Thoracic aorta (tissue), 2 donors: ENCODE data around the gene OLFML3. TPM values are rescaled to one million over a fixed set of nuclear protein-coding genes. Genes with fewer than 3 reads are reported as not detected.
A peak's percentile ranks its signal among the peaks of the same experiment; 100 is the strongest.

ENCODE experiments used
- ATAC-seq: fragments of 150-250 bp; one replicate; pipeline ENCODE4 v1.8.0; 2017; ENCODE audit warnings: low read depth; ENCODE audit not compliant: insufficient number of reproducible peaks, low FRiP score
- DNase-seq: peaks from one replicate; pipeline ENCODE4 v3.0.0-alpha.2; 2020; ENCODE audit warnings: low spot score
- H3K27ac ChIP-seq, 2 donors: fragments of 200-600 bp; sonication (generic); 1 replicate in 1 of 2; 2 replicates in 1 of 2; pipeline ENCODE4 v1.5.1; 2016; ENCODE audit warnings: mild to moderate bottlenecking in 2 of 2, moderate library complexity in 2 of 2
- H3K27me3 ChIP-seq: fragments of 200-600 bp; sonication (generic); replicated peaks from 2 replicates; pipeline ENCODE4 v1.6.0; 2016; ENCODE audit warnings: mild to moderate bottlenecking; ENCODE audit not compliant: insufficient read depth
- H3K36me3 ChIP-seq: fragments of 200-600 bp; sonication (generic); one replicate; pipeline ENCODE4 v1.5.1; 2016
- H3K4me1 ChIP-seq, 2 donors: fragments of 200-600 bp; sonication (generic); 1 replicate in 1 of 2; 2 replicates in 1 of 2; pipeline versions ENCODE4 v1.5.1 to v1.6.0; 2016; ENCODE audit warnings: low read depth in 2 of 2, mild to moderate bottlenecking in 1 of 2; ENCODE audit not compliant: control insufficient read depth in 1 of 2
- H3K4me3 ChIP-seq: fragments of 200-600 bp; sonication (generic); 2 replicates; pipeline ENCODE4 v1.5.1; 2016; ENCODE audit warnings: mild to moderate bottlenecking
- H3K9me3 ChIP-seq: fragments of 200-600 bp; sonication (generic); 2 replicates; pipeline ENCODE4 v1.5.1; 2016
- total RNA-seq, 2 donors: library from RNA; depleted of rRNA; stranded (reverse); fragments of >200 nt; gene quantifications; one replicate each; pipeline versions ENCODE4 v1.1.0 to v1.2.3, GENCODE V29; 2016
- TF ChIP-seq, protein P1 (sequence below): fragments of 200-600 bp; sonication (generic); IDR thresholded peaks from one replicate; pipeline ENCODE4 v1.5.1; 2019; ENCODE audit warnings: antibody characterized with exemption

Gene OLFML3
- total RNA-seq = 10 to 100 TPM; 56.0 to 63.9 TPM

DNA sequence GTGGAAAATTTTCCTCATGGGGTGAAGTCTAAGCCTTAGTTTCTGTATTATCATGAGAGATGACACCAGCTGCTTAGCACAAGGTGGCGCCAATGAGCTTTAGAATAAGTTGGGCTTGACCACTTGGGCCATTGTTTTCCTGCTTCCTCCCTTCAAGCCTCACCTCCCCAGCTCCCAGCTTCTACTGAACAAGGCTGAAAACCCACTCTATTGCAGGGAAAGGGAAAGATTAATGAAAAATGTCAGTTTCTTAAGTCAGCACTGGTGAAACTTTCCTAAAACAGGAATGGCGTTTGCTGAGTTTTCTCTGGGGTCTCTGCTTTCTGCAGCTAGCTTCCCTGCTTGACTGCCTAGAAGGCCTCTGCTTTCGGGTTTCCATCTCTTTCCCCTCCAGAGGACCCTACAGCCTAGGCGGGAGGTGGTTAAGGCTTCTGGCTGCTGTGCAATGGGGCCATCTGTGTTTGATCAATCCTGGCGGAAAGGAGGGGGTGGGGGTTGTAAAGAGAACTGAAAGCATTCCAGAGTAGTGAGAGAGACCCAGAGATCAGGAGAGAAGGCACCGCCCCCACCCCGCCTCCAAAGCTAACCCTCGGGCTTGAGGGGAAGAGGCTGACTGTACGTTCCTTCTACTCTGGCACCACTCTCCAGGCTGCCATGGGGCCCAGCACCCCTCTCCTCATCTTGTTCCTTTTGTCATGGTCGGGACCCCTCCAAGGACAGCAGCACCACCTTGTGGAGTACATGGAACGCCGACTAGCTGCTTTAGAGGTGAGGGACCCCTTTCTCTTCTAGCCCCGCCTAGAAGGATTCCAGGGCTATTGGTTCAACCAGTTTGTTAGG lies at the start of gene OLFML3:
Gene OLFML3, plus strand, starts transcription at position 612 of the 840 bp plus-strand sequence. Its CDS starts 43 bp downstream, at position 655.
- ATAC-seq (peak; percentile 71), DNase-seq (peak; percentile 64)
- peaks cover 14 to 74% of the 10 kb centered on the region in 2 donors for H3K4me1 ChIP-seq

DNA sequence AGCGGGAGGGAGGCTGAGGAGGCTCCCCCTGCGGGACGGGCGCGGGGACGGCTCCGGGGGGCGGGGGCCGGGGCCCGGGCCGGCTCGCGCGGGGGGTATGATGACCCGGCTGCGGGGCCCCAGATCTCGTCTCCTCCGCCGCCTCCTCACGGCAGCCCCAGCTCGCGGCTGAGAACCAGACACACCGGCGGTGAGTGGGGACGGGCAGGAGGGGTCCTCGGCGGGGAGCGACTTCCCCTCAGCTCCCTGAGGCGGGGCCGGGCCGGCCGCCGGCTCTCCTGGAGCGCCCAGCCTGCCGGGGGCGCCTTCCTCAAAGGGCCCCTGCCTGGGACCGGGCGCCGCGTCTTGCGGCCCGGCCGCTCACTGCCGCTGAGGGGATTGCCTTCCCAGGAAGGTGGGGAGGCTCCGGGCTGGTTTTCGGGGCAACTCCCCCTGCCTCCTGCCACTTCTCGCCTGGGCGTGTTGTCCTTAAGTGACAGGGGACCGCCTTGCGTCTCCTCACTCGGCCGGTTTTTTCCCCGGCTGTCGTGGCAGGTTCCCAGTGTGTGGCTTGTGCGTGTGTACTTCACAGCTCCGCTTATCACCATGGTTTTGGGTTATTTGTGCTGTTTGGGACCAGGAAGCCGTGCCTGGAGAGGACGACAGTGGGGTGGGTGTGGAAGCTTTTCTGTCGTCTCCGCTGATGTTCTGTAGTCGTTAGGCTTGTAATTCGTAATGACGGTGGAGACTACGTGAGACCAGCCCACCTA lies 49.4 kb upstream of the OLFML3 start:
- TF ChIP-seq, protein P1, sequence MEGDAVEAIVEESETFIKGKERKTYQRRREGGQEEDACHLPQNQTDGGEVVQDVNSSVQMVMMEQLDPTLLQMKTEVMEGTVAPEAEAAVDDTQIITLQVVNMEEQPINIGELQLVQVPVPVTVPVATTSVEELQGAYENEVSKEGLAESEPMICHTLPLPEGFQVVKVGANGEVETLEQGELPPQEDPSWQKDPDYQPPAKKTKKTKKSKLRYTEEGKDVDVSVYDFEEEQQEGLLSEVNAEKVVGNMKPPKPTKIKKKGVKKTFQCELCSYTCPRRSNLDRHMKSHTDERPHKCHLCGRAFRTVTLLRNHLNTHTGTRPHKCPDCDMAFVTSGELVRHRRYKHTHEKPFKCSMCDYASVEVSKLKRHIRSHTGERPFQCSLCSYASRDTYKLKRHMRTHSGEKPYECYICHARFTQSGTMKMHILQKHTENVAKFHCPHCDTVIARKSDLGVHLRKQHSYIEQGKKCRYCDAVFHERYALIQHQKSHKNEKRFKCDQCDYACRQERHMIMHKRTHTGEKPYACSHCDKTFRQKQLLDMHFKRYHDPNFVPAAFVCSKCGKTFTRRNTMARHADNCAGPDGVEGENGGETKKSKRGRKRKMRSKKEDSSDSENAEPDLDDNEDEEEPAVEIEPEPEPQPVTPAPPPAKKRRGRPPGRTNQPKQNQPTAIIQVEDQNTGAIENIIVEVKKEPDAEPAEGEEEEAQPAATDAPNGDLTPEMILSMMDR = no peak
- H3K27me3 ChIP-seq = no peaks in the 10 kb centered on the region
- peaks cover 24 to 46% of the 10 kb centered on the region in 2 donors for H3K4me1 ChIP-seq
- H3K9me3 ChIP-seq = no peaks in the 10 kb centered on the region
- peak overlapping the region; percentile 92 to 97 for H3K27ac ChIP-seq
- ATAC-seq (peak; percentile 7), DNase-seq (no peak)
- no peaks in the 10 kb centered on the region for H3K36me3 ChIP-seq
- peak overlapping the region; percentile 84 for H3K4me3 ChIP-seq

More for the DNA sequence above, at the start of gene OLFML3:
- no peaks in the 10 kb centered on the region for H3K9me3 ChIP-seq
- no peaks in the 10 kb centered on the region for H3K36me3 ChIP-seq
- H3K27me3 ChIP-seq = no peaks in the 10 kb centered on the region
- TF ChIP-seq, protein P1 = peak; percentile 61
- peak within 1 kb of the TSS; percentile 67 to 76 for H3K27ac ChIP-seq
- peak within 1 kb of the TSS; percentile 63 for H3K4me3 ChIP-seq

DNA sequence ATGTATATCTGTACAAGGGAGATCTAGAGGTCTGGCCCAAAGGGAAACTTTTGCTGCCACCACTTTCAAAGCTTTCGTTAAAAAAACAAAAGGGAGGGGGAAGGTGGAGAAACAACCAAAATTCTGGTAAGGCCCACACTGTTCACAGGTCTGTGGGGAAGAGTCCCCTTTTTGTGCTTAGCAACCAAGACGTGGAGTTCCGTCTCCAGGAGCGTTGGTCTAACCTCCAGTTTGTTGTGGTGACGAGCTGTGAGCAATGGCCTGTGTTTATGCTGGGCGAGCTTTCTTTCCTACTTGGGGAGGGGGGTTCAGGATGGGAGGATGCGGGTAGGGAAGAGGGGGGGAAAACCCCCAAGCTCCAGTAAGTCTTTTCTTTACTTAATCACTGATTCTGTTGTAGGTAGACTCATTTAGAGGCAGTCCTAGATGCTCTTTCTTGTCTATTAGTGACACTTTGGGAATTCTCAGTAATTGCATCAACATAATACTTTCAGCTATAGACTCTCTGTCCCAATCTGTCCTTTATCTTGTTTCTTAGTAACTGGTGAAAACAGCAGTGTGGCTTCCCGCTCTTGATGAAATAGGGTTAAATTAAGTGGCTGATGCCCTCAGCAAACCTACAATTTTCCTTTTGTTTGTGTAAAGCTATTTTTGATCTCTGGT lies 48.6 kb upstream of the OLFML3 start:
- DNase-seq = no peak
- Histone ChIP-seq H3K4me3 (peak overlapping the region; percentile 84), H3K27ac (peak overlapping the region; percentile 92 to 97), H3K27me3 (no peaks in the 10 kb centered on the region), H3K4me1 (peaks cover 24 to 46% of the 10 kb centered on the region in 2 donors), H3K9me3 (no peaks in the 10 kb centered on the region), H3K36me3 (no peaks in the 10 kb centered on the region)
- ATAC-seq = peak; percentile 36
- TF ChIP-seq, protein P1 = no peak

DNA sequence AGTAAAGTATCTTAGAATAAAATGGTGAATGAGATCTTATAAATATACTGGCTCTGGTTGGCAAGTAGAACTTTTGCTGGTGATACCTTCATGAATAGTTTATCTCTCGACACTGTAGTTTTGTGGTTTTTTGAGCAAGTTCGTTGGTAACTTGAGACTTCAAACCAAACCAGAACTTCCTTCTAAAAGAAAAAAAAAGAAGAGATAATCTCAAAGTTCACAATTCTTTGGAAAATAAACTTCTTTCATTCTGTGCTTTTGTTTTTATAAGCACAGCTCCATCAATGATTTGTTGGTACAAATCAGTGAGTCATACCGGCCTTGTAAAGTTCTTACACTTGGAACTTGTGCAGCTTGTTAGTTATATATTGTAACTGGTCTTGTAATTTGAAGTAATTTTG lies 47.8 kb upstream of the OLFML3 start:
- H3K27ac ChIP-seq = peak overlapping the region; percentile 18 to 97
- H3K4me1 ChIP-seq = peaks cover 24 to 51% of the 10 kb centered on the region in 2 donors
- no peaks in the 10 kb centered on the region for H3K27me3 ChIP-seq
- no peaks in the 10 kb centered on the region for H3K36me3 ChIP-seq
- no peaks in the 10 kb centered on the region for H3K9me3 ChIP-seq
- TF ChIP-seq, protein P1 = no peak
- ATAC-seq = no peak
- H3K4me3 ChIP-seq = peak overlapping the region; percentile 84
- no peak for DNase-seq
